Renal cortex interstitium (tissue), 15 donors: Measurements from ENCODE around the gene DBN1. TPM values are rescaled to one million over a fixed set of nuclear protein-coding genes. Genes with fewer than 3 reads are reported as not detected.

Experiments used
- DNase-seq, 11 donors: peaks; one replicate each; pipeline ENCODE4 v3.0.0-alpha.2; 2013; ENCODE audit warnings: low read depth in 9 of 11, low spot score in 4 of 11; ENCODE audit errors: extremely low read depth in 1 of 11
- long read RNA-seq, 16 experiments: transcript quantifications; one replicate each; lab custom pipeline, GENCODE V29; 2026
- polyA plus RNA-seq, 3 donors: library from polyadenylated mRNA; unstranded; fragments of 120-200 nt; gene quantifications; one replicate each; pipeline ENCODE4 v1.2.1, GENCODE V29; 2013; ENCODE audit not compliant: insufficient read length in 3 of 3

The DBN1 gene
- 100 to 1,000 TPM; 169 to 239 (median 183) TPM for polyA plus RNA-seq
- long read RNA-seq, donor 1, partial matches to known transcripts = 35 of 39 reads
- long read RNA-seq, donor 1, other reads (novel, unspliced or antisense) = 0 of 39 reads
- long read RNA-seq, donor 2, transcript DBN1-202 (14 exons, 2,995 nt) = major isoform, 8 of 39 reads
- long read RNA-seq, donor 2, partial matches to known transcripts = 30 of 39 reads
- long read RNA-seq, donor 2, other reads (novel, unspliced or antisense) = 0 of 39 reads
- long read RNA-seq, donor 3, transcript DBN1-202 (14 exons, 2,995 nt) = major isoform, 20 of 78 reads
- long read RNA-seq, donor 3, partial matches to known transcripts = 53 of 78 reads
- long read RNA-seq, donor 3, other reads (novel, unspliced or antisense) = 0 of 78 reads
- long read RNA-seq, donor 4, transcript DBN1-202 (14 exons, 2,995 nt) = major isoform, 21 of 37 reads
- long read RNA-seq, donor 4, partial matches to known transcripts = 14 of 37 reads
- long read RNA-seq, donor 4, other reads (novel, unspliced or antisense) = 0 of 37 reads
- long read RNA-seq, donor 5 = 0 reads
- long read RNA-seq, donor 6, transcript DBN1-202 (14 exons, 2,995 nt) = major isoform, 7 of 31 reads
- long read RNA-seq, donor 6, partial matches to known transcripts = 21 of 31 reads
- long read RNA-seq, donor 6, other reads (novel, unspliced or antisense) = 0 of 31 reads
- long read RNA-seq, donor 7, transcript DBN1-202 (14 exons, 2,995 nt) = major isoform, 10 of 58 reads
- long read RNA-seq, donor 7, partial matches to known transcripts = 47 of 58 reads
- long read RNA-seq, donor 7, other reads (novel, unspliced or antisense) = 0 of 58 reads
- long read RNA-seq, donor 8 = 0 reads
- long read RNA-seq, donor 9, transcript DBN1-202 (14 exons, 2,995 nt) = major isoform, 12 of 37 reads
- long read RNA-seq, donor 9, partial matches to known transcripts = 24 of 37 reads
- long read RNA-seq, donor 9, other reads (novel, unspliced or antisense) = 0 of 37 reads
- long read RNA-seq, donor 10, transcript DBN1-202 (14 exons, 2,995 nt) = major isoform, 8 of 45 reads
- long read RNA-seq, donor 10, partial matches to known transcripts = 34 of 45 reads
- long read RNA-seq, donor 10, other reads (novel, unspliced or antisense) = 0 of 45 reads
- long read RNA-seq, donor 11, transcript DBN1-202 (14 exons, 2,995 nt) = major isoform, 14 of 29 reads
- long read RNA-seq, donor 11, partial matches to known transcripts = 14 of 29 reads
- long read RNA-seq, donor 11, other reads (novel, unspliced or antisense) = 0 of 29 reads
- long read RNA-seq, donor 12, transcript DBN1-202 (14 exons, 2,995 nt) = major isoform, 11 of 11 reads
- long read RNA-seq, donor 12, partial matches to known transcripts = 0 of 11 reads
- long read RNA-seq, donor 12, other reads (novel, unspliced or antisense) = 0 of 11 reads
- long read RNA-seq, donor 13 = 0 reads
- long read RNA-seq, donor 14, transcript DBN1-202 (14 exons, 2,995 nt) = major isoform, 8 of 27 reads
- long read RNA-seq, donor 14, partial matches to known transcripts = 19 of 27 reads
- long read RNA-seq, donor 14, other reads (novel, unspliced or antisense) = 0 of 27 reads
- long read RNA-seq, donor 15, transcript DBN1-202 (14 exons, 2,995 nt) = major isoform, 8 of 32 reads
- long read RNA-seq, donor 15, partial matches to known transcripts = 24 of 32 reads
- long read RNA-seq, donor 15, other reads (novel, unspliced or antisense) = 0 of 32 reads
- long read RNA-seq, donor 16, transcript DBN1-202 (14 exons, 2,995 nt) = major isoform, 28 of 134 reads
- long read RNA-seq, donor 16, partial matches to known transcripts = 101 of 134 reads
- long read RNA-seq, donor 16, other reads (novel, unspliced or antisense) = 0 of 134 reads

DNA sequence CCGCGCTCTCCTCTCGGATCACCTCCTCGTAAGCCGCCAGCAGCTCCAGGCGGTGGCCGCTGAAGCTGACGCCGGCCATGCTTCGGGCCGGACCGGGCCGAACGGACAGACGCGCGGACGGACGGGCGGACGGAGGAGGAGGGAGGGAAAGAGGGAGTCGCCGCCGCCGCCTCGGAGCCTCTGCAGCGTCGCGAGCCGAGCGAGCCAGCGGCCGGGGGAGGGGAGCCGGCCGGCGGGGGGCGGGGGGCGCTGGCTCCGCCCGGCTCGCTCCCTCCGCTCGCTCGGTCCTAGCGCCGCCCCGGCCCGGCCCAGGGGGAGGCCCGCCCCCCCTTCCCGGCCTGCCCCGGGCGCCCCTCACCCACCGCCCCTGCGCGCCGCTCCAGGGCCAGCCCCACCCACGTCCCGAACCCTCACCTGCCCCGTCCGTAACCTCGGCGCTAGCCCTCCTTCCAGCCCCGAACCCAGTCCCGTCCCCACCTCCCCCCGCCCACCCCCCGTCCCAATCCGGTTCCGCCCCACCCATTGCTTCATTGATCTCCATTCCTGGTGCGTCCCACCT, at the start of gene DBN1:
Gene DBN1, minus strand, starts transcription at position 192 of the 559 bp plus-strand sequence. Its CDS starts 113 bp downstream, at position 79.
- DNase-seq = peak in 3 of 11 donors; percentile 62 to 70 (median 65)

- no peak for DNase-seq
Measured at GRCh38 chr5:177520916-177521513, 47.6 kb upstream of the DBN1 start.

DNA sequence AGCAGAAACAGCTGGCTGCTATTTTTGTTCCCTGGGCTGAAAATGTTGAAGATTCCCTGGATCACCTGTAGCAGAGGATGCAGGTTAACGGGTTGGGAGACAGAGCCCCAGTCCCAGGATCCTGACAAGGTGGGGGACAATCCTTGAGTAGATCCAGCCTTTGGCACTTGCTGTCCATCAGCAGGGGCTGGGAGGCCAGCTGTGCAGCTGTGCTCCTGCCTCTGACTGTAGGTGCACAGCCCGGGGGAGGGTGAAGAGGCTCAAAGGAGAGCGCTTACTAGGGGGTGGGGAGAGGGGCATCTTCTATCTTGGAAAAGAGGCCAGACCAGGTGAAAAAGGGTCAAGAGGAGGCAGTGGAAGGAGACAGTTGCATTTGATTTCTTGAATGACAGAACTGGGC, 46.8 kb upstream of the DBN1 start:
- no peak for DNase-seq

DNA sequence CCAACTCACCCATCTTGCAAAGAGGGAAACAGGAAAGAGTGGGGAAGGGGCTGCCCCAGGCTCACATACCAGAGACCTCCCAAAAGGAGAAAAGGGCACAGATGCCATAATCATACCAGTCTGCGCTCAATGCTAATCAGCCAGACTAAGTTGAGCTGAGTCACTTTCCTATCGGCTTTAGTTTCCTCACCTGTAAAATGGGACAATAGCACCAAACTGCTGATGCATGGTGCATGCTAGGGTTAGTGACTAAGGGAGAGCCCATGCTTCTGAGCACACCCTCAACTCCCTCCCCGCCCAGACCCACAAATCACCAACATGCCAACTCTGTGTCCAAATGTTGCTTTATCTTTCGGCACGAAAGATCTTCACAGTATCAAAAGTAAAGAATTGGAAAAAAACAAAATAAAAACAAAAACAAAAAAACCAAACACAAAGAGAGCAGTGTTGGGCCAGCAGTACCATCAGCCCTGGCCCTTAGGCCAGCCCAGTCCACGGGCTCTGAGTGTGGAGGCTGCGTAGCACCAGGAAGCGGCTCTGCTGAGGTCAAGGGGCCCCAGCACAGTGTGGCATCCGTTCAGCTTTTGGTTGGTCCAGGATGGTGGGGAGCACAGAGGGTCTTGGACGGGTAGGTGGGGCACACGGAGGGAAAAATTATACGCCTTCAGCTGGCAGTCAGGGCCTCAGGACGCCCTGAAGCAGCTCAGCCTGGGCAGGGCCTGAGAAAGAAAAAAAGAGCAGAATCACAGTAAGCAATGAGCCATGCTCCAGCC, 46.2 kb upstream of the DBN1 start:
- no peak for DNase-seq

- peak; percentile 94 to 98 (median 97) for DNase-seq
Measured at GRCh38 chr5:177516601-177517568, 43.5 kb upstream of the DBN1 start, which contains the start of gene DDX41. Gene DDX41 (minus strand): TSS chr5:177516961. CDS start chr5:177516945, 16 bp downstream.

DNA sequence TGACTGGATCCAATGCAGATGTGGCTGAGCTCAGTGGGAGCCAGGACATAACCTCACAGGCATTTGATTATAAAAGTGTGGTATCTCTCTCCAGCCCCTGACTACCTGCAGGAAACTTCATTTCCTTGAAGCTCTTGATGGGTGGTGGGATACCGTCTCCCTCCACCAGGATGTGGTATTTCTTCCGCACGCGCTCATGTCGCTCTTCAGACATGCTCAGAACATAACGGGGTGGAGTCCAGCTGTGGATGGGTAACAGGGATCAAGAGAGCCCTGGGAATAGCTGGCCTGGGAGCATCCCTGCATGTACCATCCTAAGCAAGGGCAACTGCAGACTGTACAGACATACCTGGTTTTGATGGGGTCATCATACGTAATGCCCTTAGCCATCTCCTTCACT, 42.1 kb upstream of the DBN1 start:
- no peak for DNase-seq

DNA sequence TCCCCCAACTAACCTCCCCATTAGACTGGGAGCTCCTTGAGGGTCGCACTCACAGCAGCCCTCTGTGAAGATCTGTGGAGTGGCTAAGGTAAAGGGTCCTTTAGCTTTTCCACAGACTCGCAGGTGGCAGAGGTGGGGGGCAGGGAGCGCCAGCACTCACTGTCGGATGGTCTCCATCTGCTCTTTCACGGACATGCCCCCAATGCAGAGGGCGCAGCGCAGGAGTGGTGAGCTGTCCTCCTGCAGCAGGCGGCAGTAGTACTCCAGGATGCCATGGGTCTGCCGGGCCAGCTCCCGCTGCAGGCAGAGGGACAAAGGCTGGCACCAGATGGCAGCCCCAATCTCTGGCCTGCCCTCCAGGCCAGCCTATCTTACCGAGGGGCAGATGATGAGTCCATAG, 41.1 kb upstream of the DBN1 start:
- no peak for DNase-seq

GRCh38 chr5:177513500-177513899, 40.1 kb upstream of the DBN1 start:
- DNase-seq = no peak

DNA sequence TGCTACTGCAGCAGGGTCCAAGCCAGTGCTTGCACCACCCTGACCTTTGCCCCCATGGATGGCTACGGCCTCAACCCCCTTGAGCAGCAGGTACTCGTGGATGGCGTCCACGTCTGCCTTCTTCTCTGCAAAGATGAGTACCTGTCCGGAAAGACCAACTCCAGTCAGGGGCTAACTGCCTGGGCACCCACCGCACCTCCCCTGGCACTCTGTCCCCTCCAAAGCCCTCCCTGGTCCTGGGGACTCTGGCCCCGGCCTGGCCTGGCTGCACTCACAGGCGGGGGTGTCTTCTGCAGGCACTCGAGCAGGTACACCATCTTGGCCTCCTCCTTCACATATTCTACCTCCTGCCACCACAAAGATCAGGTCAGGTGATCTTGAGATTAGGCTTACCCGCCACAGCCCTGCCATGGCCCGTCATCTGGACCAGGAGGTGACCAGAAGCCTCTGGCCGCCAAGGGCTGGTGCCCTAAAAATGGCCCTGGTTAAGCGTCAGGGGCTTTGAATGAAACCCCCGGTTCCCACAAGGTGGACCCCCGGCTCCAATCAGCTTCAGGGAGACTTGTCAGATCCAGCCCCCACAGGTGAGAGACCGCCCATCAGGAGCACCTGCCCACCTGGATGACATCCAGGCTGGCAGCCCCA, 39.4 kb upstream of the DBN1 start:
- DNase-seq = no peak

DNA sequence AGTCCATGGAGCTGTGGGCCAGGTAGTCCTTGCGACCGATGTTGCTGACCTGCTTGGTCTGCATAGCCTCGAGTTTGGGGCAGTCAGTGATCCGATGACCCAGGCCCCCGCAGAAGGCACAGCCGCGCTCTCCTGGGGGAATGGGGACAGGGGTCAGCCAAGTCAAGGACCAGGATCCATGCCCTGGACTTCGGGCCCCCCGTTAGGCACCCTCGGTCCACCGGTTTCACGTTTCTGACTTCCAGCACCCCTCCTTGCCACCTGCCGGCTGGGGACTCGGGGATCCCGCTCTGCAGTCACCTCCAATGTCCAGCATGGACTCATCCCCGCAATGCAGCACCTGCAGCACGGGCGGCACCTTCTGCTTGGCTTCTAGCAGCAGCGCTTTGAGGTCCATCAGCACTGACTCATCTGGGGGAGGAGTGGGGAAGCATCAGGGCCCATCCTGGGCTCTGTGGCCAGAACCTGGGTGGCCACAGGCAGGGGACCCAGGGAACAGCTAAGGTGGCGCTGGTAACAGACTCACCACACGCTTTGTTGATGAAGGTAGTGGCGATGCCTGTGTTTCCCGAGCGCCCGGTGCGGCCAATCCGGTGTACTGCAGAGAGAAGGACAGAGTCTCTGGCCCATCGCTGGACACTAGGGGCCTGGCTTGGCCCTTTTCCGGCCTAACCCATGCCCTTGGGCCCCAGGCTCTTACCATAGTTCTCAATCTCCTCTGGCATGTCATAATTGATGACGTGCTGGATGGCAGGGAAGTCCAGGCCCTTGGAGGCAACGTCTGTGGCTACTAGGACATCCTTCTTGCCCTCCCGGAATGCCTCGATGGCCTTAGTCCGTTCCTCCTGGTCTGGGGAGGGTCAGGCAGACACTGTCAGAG, 38.6 kb upstream of the DBN1 start:
- DNase-seq = no peak

GRCh38 chr5:177511181-177511580, 37.7 kb upstream of the DBN1 start:
- DNase-seq = no peak

GRCh38 chr5:177510567-177511053, 37.2 kb upstream of the DBN1 start:
- DNase-seq = no peak

DNA sequence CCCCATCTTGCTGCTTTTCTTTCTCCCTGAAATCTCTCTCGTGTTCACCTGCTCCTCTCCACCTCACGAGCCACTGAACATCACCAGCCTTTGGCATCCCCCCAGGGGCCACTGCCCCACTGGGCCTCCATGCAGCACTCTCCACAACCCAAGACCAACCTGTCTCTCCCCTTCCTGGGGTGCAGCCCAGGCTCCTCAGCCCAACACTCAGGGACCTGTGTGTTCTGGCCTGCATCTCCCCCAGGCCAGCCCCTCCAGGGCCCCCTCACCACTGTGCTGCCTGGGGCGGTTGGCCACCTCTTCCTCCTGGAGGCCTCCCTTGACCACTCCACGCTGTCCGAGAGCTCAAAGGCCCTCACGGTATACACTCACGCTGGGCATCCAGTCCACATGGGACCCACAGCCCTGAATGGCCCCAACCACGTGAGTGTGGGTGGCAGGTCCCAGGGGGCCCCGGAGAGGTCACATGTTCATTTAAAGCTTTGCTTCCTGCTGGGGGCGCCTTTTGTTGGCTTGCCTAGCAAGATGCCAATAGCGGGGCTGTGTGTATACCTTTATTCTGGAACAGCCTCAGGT, 36.6 kb upstream of the DBN1 start:
- DNase-seq = no peak
